ENCODE measurements around the gene SNTN.

Gene SNTN

DNA sequence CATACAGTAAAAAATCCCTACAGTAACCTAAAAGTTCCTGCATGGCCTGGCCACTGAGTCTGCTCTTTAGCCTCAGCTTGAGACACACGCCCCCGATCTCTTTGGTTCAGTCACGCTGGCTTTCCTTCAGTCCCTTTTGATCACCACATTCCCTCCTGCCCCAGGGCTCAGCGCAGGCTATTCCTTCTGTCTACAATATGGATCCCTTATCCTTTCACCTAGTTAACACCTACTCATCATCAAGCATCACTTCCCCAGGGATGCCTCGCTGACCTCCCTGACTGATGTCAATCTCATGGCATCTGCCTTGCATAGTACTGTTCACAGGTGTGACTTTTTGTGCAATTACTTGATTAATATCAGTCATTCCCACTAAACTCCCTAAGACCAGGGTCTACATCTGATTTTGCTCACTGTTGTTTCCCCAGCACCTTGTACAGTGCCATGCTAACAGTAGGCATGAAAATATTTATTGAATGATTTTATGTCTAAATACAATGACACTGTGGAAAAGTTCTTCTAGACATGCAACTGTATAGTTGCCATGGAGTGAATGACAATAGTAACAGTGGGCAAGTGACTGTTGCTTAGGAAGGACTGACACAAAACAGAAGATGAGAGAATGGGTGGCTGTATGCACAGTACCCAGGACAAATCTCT, at the start of gene SNTN:
Gene SNTN (plus strand): TSS at position 610 of the 660 bp plus-strand sequence. CDS start 13 bp downstream, at position 623.
- DNase-seq = no peak

DNA sequence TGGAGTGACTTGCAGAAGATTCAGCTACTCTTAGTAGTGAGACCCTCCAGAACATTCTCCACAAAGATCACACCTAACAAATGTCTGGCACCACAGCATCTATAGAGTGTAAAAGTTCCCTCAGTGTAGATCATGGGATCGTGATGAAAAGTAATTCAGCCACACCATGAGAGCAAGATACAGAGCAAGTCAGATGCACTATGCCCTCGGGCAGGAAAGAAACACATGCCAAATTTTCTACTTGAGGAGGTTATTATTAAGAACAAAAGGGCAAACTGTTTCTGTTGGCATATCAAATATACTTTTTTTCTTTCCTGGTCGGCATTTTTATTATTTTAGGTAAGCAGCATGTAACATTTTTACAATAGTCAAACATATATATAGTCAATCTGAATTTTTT, 44.8 kb upstream of the SNTN start:
- DNase-seq = peak in 1 of 3 experiments; percentile 21

DNA sequence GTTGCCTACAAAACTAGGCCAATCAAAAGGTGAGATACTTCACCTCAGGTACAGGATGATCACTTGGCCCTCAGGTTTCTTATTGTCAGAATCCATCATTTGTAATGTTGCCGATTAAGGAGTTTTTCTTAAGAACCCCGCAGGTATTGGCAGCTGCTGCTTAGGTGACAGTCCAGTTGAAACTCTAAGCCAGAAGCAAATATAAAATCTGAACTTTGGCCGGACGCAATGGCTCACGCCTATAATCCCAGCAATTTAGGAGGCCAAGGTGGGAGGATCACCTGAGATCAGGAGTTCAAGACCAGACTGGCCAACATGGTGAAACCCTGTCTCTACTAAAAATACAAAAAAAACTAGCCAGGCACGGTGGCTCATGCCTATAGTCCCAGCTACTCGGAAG, 43.1 kb upstream of the SNTN start:
- no peak for DNase-seq

DNA sequence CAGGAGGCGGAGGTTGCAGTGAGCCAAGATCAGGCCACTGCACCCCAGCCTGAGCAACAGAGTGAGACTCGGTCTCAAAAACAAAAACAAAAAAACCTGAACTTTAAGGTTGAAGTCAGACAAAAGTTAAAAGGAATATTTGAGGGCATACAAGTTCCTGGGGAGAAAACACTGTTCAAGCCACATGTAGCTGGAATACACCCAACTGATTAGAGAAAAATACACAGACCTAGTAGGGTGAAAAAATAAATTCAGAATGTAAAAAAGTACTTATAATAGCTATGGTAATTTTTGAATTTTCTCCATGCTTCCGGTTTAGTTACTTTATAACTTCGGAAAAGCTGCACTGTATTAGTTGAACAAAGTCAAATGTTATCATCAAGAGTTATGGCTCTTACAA, 42.6 kb upstream of the SNTN start:
- DNase-seq = no peak

DNA sequence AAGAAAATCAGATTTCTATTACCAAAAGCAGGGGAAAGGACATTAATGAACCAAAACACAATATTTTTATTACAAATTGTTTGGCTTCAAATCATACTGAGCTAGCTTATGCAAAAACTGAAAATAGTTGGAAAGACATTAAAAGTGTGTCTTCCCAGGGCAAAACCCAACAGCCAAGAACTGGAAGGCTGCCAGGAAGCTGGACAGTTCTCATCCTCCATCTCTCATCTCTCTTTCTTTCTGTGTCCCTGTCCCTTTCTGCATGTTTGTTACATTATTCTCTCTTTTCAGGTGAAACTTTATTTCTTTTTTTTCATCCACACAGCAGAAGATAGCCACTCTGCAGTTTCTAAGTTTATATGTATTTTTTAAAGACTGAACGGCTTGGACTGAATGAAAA, 41.1 kb upstream of the SNTN start:
- DNase-seq = no peak

DNA sequence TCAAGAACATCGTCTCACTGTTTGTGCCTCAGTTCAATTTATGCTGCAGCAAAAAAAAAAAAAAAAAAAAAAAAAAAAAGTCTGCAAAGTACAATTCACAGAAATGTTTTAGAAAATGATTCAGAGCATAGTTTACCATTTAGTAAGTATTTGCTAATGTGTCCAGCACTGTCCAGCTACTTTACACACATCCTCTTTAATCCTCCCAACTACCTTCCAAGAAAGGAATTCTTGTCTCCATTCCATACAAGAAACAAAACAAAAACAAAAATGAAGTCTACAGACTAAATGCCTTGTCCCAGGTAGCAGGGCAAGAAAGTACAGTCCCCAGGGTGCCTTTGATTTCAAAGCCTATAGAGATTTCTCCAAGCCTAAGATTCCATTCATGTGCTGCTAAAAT, 38.9 kb upstream of the SNTN start:
- DNase-seq = no peak

DNA sequence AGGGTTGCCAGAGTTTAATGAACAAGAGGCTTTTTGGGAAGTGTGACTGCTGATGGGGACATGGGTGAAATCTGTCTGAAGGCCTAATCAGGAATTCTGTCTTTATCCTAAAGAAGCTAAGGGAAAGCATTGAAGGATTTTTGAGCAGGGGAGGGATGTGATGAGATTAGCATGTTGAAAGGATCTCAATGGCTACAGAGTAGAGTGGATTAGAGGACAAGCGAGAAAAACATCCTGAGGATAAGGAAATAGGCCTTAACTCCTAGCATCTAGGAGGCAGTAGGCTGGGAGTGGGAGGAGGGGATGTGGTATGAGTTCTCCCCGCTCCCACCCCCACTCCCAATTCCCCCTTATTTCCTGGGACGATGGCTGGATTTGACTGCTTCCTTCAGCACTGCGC, 35.1 kb upstream of the SNTN start:
- no peak for DNase-seq

DNA sequence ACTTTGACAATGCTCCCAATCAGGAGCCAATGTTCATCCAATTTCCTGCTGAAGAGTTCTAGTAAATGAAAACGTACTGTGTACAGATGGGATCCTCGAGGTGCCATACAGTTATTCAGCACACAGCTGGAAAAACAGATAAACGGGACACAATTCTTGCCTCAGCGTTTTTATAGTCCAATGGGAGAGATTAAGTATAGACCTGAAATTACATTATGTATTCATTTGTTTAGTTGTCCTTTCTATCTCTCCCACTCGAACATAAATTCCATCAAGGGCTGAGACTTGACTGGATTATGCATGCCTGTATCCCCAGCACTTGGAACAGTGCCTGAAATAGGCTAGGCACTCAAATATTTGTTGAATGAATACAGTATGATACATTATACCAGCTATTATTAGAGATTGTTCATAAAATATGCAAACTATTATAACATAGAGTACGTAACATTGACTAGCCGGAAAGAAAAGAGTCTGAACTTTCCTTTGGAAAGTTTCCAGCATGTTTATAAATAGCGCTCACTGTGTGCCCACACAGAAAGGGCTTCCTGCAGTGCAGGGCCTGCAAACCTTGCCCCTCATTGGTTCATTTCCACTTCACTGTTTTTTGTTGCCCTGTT, 27.4 kb upstream of the SNTN start:
- DNase-seq = peak; percentile 5 to 71 (median 37)

DNA sequence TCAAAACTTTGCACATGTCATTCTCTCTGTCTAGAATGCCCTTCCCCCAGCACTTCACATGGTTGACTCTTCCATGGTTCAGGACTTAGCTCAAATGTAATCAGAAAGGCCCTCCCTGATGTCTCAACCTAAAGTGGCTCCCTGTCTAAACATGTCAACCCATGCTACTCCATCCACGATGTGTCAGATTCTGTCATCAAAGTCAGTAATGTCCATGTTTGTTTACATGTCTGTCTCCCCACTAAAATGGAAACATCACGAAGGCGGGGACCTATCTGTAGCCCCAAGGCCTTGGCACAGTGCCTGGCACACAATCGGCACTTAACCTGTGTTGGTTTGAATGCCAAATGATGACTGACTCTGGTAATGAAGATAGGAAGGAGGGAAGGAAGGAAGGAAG, 20.8 kb upstream of the SNTN start:
- no peak for DNase-seq

DNA sequence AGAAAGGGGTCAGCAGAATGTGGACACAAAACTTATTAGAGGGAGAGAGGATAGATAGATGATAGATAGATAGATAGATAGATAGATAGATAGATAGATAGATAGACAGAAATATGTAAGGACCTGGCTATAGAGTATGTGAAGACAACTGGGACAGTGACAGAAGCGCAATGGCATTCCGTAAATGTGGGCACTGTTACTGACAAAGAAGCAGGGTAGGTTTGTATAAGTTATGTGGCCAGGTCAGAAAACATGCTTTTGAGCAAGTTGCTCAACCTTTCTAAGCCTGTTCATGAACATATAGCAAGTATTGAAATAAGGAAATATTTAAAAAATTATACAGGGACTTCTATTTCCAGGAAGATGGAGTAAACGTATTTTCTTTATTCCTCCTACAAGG, 17.3 kb upstream of the SNTN start:
- no peak for DNase-seq

DNA sequence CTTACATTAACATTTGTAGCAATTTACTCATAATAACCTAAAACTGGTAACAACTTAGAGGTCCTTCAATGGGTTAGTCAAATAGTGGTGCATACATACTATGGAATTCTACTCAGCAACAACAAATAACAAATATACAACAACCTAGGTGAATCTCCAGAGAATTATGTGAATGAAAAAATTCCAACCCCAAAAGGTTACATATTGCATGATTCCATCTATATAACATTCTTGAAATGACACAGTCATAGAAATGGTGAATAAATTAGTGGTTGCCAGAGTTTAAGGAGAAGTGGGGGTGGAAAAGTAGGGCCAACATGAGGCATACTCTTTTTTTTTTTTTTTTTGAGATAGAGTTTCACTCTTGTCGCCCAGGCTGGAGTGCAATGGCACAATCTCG, 12.7 kb upstream of the SNTN start:
- DNase-seq = no peak

DNA sequence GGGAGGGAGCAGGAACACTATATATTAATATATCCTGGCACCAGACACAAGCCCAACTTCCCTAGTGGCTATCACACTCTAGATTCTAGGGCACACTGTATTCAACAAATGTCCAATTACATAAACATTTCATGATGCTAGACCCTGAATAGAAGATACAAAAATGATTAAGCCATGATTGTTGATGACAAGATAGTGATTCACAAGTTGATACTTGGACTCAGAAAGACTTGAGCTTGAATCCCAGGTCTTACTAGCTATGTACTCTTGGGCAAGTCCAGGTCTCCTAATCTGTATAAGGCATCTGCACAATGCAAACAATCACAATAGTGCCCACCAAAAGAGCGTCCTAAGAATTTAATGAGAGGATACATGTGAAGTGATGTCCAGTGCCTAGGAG, 10.0 kb upstream of the SNTN start:
- no peak for DNase-seq

DNA sequence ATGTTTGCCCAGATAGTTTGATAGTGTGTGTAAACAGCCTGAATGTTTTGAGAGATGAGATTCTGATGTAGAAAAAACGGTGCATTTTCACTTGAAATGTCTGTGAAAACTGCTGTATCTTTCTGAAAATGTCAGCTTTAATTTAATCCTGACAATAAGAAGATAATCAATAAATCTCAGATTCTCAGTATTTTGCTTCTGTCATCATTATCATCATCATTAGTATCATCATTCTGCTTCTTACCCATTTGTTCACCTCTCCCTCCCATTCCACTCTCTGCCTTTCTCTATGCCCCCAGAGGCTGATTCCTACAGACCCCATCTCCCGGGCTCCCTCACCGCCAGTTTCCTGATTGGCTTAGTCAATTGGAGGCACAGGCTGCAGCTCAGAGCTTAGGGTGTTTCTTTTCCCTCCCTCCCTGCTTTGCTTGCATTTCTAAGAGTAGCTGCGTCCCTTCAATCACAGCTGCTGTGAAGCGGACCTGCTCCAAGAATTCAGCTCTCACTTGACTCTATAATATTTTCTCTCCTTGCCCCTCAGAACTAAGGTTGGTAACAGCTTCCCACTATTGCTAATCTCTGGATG, 8.2 kb upstream of the SNTN start:
- DNase-seq = no peak

DNA sequence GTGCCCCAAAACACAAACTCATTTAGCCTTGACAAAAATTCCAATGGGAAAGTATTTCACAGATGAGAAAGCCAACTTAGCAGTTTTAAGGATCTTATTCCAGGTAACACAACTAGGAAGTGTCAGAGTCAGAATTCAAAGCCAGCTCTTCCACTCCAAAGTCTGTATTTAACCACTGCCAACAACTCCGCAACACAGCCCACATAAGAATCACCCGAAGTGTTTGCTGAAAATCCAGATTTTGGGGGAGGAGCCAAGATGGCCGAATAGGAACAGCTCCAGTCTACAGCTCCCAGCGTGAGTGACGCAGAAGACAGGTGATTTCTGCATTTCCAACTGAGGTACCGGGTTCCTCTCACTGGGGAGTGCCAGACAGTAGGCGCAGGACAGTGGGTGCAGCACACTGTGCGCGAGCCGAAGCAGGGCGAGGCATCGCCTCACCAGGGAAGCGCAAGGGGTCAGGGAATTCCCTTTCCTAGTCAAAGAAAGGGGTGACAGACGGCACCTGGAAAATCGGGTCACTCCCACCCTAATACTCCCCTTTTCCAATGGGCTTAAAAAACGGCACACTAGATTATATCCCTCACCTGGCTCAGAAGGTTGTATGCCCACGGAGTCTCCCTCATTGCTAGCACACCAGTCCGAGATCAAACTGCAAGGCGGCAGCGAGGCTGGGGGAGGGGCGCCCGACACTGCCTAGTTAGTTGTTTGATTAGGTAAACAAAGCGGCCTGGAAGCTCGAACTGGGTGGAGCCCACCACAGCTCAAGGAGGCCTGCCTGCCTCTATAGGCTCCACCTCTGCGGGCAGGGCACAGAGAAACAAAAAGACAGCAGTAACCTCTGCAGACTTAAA, 7.3 kb upstream of the SNTN start:
- DNase-seq = peak in 1 of 3 experiments; percentile 4

DNA sequence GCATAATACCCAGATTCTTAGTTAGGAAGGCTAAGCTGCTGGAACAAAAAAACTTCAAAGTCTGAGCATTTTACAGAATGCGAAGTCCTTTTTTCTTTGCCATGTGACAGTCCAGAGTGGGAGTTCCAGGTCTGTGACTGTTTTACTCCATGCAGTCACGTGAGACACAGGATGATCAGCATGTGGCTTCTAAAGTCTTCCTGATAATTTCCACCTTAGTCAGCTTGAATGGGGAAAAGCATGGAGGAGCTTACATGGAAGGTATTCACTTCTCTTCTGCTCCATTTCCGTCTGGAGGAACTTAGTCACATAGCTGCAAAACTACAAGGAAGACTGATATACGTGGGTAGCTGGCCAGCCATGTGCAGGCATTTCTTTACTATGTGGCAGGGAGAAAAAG, 1.7 kb downstream of the SNTN start:
- no peak for DNase-seq

DNA sequence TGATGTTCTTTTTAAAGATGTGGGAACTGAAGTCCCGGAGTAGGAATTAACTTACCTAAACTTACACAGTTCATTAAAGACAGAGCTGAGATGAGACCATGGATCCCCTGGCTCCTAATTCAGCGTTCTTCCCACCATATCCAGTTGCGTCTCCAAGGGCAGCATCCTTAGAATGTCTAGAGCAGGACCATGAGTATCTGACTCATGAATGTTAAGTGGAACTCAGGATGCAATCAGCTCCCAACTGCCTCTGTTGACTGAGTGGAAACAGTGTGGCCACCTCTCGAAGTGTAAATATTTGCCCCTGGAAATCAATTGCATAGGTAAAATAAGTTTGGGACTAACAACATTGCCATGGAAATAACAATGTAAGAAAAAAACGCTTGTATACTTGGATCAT, 2.5 kb downstream of the SNTN start:
- DNase-seq = no peak

DNA sequence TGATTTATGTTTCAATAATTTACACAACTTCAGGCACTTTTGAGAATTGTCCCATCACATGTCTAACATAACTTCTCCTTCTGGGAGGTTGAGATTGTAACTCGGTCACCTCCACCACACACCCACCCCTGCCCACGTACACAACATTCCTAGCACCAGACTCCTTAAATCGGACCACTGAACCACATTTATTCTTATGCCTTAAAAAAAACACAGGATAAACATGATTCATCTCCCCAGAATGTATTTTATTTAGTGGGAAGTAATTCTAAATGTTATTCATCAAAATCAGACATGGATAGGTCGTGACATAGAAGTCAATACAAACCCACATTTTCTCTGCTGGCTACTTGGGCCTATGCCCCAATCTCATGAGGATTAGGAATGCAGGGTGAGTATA, 3.0 kb downstream of the SNTN start:
- no peak for DNase-seq

DNA sequence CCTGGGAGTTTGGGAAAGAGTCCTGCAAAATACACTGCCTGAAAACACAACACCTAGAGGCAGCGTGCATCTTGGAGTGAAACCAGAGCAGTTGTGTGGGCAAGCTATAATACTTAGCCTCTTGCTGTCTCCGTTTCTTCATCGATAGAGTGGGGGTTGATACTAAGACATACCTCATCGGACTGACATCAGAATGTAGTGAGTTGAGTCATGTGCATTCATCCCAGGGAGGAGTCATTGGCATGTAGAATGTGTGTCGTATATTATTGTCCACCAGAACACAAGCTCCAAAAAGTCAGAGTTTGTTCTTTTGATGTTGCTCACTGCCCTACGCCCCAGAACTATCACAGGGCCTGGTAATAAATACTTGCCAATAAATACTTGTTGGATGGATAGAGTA, 4.3 kb downstream of the SNTN start:
- DNase-seq = no peak

DNA sequence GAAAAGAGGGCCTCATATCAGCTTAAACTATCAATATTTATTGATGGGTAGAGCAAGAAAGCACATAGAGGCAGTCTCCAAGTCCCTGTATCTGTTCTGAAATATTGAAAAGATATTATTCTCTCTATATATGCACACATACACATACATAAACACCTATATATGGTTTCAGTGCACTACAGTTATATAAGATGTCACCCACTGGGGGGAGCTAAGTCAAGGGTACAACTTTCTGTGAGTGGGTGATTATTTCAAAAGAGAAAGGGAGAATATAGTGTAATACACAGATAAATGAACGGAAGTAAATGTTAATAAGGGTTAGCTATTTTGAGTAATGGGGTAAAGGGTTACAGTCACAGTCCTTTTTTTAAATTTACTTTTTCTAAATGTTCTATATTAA, 8.8 kb downstream of the SNTN start:
- DNase-seq = peak in 1 of 3 experiments; percentile 12

DNA sequence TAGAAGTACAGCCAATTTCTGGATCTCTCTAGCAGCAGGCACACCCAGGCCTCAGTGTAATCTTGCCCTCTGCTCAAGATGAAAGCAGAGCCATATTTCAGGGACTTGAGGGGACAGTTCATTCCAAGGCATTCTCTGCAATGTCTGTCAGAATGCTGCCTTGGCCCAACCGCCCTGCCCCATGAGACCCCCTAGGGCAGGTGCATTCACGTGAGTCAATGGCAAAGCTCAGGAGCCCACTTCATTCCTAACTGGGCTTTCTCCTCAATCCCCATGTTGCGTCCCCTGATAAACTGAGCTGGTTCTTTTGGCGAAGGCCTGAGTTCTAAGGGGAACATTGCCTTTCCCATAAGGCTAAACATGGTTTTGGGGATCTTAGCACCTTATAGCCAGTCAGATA, 9.5 kb downstream of the SNTN start:
- no peak for DNase-seq

DNA sequence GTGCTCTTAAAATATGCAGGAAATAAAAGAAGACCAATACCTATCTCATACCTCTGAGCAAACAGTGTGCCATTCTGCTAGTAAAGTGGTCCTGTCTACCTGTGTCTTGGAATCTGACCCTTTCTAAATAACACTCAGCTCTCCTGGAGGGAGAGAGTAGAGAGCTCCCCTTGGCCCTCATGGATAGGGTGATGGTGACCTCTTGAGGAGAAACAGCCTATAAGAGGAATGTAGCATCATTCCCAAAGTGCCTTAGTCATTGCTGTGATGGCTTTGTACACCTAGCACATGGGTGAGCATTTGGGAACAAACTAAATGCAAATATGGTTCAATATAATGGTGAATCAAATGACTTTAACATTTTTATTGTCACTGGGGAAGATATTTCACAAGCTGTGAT, 10.0 kb downstream of the SNTN start:
- peak in 2 of 3 experiments; percentile 15 to 61 for DNase-seq

DNA sequence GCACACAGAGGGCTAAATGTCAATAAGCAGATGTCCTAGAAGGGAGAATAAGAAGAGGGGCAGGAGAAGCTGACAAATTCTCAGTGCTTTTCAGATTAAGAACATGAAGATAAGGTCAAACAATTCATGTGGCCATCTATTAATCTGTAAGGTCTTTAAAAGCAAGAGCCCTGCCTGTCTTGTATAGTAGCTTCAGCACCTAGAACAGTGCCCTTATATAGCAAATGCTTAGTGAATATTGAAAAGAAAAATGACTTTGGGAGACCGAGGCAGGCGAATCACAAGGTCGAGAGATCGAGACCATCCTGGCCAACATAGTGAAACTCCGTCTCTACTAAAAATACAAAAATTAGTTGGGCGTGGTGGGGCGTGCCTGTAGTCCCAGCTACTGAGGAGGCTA, 18.1 kb downstream of the SNTN start:
- DNase-seq = no peak

DNA sequence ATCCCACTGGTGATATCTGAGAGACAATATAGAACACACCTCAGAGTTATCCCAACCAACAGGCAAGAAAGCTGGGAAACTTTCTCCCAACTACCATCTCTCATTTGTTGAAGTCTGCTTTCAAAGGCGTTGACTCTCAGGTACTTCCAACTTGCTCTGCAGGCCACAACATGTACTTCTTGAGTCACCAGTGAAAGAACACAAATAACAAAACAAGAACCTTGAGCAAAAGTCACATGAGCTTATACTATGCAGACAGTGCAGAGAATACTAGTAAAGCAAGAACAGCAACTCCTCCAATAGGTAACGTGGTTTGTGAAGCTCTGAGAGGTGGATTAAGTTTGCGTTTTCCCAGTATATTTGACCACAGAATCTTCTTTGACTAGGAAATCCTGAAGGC, 20.6 kb downstream of the SNTN start:
- no peak for DNase-seq

DNA sequence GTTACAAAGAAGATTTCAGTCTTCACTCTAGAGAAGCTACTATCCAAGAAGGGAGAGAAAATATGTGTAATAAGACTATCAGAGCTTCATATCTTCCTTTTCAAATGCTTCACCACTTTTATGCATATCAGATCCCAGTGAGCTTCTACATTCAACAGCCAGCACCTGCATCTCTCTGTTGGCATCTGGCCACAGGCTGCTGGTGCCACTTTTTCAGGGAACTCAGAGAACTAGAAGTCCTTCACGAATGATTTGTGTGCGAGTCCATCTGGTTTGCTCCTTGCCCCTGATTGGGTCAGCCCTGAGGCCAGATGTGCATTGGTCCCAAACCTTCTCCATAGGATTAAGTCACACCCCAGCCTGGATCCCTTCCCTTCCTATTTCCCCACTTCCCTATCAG, 22.1 kb downstream of the SNTN start:
- no peak for DNase-seq
